ENCODE results near the gene SVIL.

The SVIL gene

GRCh38 chr10:29652192-29652591 is 17.4 kb upstream of the SVIL start:
- H2AFZ ChIP-seq (ENCODE audit: insufficient read depth, low read length, poor library complexity) = no peak overlapping the region
- H2BK5ac ChIP-seq (ENCODE audit: low read depth, low read length, poor library complexity) = no peak overlapping the region
- H4K8ac ChIP-seq (ENCODE audit: low read depth, low read length) = no peak overlapping the region
- H3K4me3 ChIP-seq (ENCODE audit: low read depth, low read length) = no peak overlapping the region
- no peaks in the 10 kb centered on the region for H3K79me2 ChIP-seq (ENCODE audit: control insufficient read depth, insufficient read depth, low read length, poor library complexity)
- no peak overlapping the region for H2BK12ac ChIP-seq (ENCODE audit: low read length)
- no peak overlapping the region for H4K91ac ChIP-seq (ENCODE audit: low read depth, low read length)
- no peak overlapping the region for H4K12ac ChIP-seq (ENCODE audit: low read depth, low read length)
- H3K27me3 ChIP-seq (ENCODE audit: insufficient read depth, low read length) = no peaks in the 10 kb centered on the region
- no peak overlapping the region for H3K23ac ChIP-seq (ENCODE audit: low read length)
- H3K27ac ChIP-seq (ENCODE audit: low read depth, low read length) = no peak overlapping the region
- DNase-seq = no peak
- H3K9ac ChIP-seq (ENCODE audit: low read length) = no peak overlapping the region
- no CpG with 5 or more reads among the region's 2 CpGs for WGBS (ENCODE audit: extremely low coverage, insufficient coverage, insufficient read length)
- H3K4me1 ChIP-seq (ENCODE audit: control insufficient read depth in 1 of 2, insufficient read depth in 2 of 2, low read length in 2 of 2) = no peaks in the 10 kb centered on the region
- H3K14ac ChIP-seq (ENCODE audit: low read length) = no peak overlapping the region
- no peak overlapping the region for H2AK5ac ChIP-seq (ENCODE audit: low read length)
- no peaks in the 10 kb centered on the region for H3K79me1 ChIP-seq (ENCODE audit: low read length)
- H3K4ac ChIP-seq (ENCODE audit: low read depth, low read length) = no peak overlapping the region
- peaks cover 6% of the 10 kb centered on the region for H3K9me3 ChIP-seq (ENCODE audit: insufficient read depth, low read depth, low read length)
- peaks cover 6 to 15% of the 10 kb centered on the region in 2 experiments for H3K36me3 ChIP-seq (ENCODE audit: control insufficient read depth in 1 of 2, insufficient read depth in 2 of 2, low read length in 2 of 2)
- no peak overlapping the region for H3K18ac ChIP-seq (ENCODE audit: low read length)
- no peak overlapping the region for H2BK120ac ChIP-seq (ENCODE audit: insufficient read depth, low read length, poor library complexity)
- H3K4me2 ChIP-seq (ENCODE audit: low read length) = no peak overlapping the region

GRCh38 chr10:29651767-29652166 is 17.0 kb upstream of the SVIL start:
- H3K79me1 ChIP-seq (ENCODE audit: low read length) = no peaks in the 10 kb centered on the region
- H3K4me3 ChIP-seq (ENCODE audit: low read depth, low read length) = no peak overlapping the region
- H3K14ac ChIP-seq (ENCODE audit: low read length) = no peak overlapping the region
- WGBS (ENCODE audit: extremely low coverage, insufficient coverage, insufficient read length) = no CpG with 5 or more reads among the region's 3 CpGs
- no peak overlapping the region for H2AK5ac ChIP-seq (ENCODE audit: low read length)
- H2BK120ac ChIP-seq (ENCODE audit: insufficient read depth, low read length, poor library complexity) = no peak overlapping the region
- no peak overlapping the region for H3K27ac ChIP-seq (ENCODE audit: low read depth, low read length)
- no peak overlapping the region for H4K8ac ChIP-seq (ENCODE audit: low read depth, low read length)
- H3K4ac ChIP-seq (ENCODE audit: low read depth, low read length) = no peak overlapping the region
- no peak overlapping the region for H4K91ac ChIP-seq (ENCODE audit: low read depth, low read length)
- no peaks in the 10 kb centered on the region for H3K79me2 ChIP-seq (ENCODE audit: control insufficient read depth, insufficient read depth, low read length, poor library complexity)
- no peaks in the 10 kb centered on the region for H3K27me3 ChIP-seq (ENCODE audit: insufficient read depth, low read length)
- H3K9me3 ChIP-seq (ENCODE audit: insufficient read depth, low read depth, low read length) = peaks cover 6% of the 10 kb centered on the region
- no peak overlapping the region for H2BK5ac ChIP-seq (ENCODE audit: low read depth, low read length, poor library complexity)
- no peak overlapping the region for H3K18ac ChIP-seq (ENCODE audit: low read length)
- H3K23ac ChIP-seq (ENCODE audit: low read length) = no peak overlapping the region
- H2AFZ ChIP-seq (ENCODE audit: insufficient read depth, low read length, poor library complexity) = no peak overlapping the region
- no peak overlapping the region for H3K4me2 ChIP-seq (ENCODE audit: low read length)
- H3K4me1 ChIP-seq (ENCODE audit: control insufficient read depth in 1 of 2, insufficient read depth in 2 of 2, low read length in 2 of 2) = peaks cover 0 to under 1% of the 10 kb centered on the region in 2 experiments
- H3K9ac ChIP-seq (ENCODE audit: low read length) = no peak overlapping the region
- H2BK12ac ChIP-seq (ENCODE audit: low read length) = no peak overlapping the region
- DNase-seq = no peak
- H4K12ac ChIP-seq (ENCODE audit: low read depth, low read length) = no peak overlapping the region
- peaks cover 6 to 13% of the 10 kb centered on the region in 2 experiments for H3K36me3 ChIP-seq (ENCODE audit: control insufficient read depth in 1 of 2, insufficient read depth in 2 of 2, low read length in 2 of 2)

GRCh38 chr10:29650552-29650944 is 15.8 kb upstream of the SVIL start:
- Histone ChIP-seq H2BK5ac (ENCODE audit: low read depth, low read length, poor library complexity) (no peak overlapping the region), H3K4me3 (ENCODE audit: low read depth, low read length) (no peak overlapping the region), H3K79me2 (ENCODE audit: control insufficient read depth, insufficient read depth, low read length, poor library complexity) (no peaks in the 10 kb centered on the region), H2AK5ac (ENCODE audit: low read length) (no peak overlapping the region), H3K9ac (ENCODE audit: low read length) (no peak overlapping the region), H3K79me1 (ENCODE audit: low read length) (no peaks in the 10 kb centered on the region), H2AFZ (ENCODE audit: insufficient read depth, low read length, poor library complexity) (no peak overlapping the region), H3K23ac (ENCODE audit: low read length) (no peak overlapping the region), H2BK12ac (ENCODE audit: low read length) (no peak overlapping the region), H3K9me3 (ENCODE audit: insufficient read depth, low read depth, low read length) (peaks cover 4% of the 10 kb centered on the region), H3K4me2 (ENCODE audit: low read length) (no peak overlapping the region), H3K18ac (ENCODE audit: low read length) (no peak overlapping the region), H3K27me3 (ENCODE audit: insufficient read depth, low read length) (no peaks in the 10 kb centered on the region), H4K12ac (ENCODE audit: low read depth, low read length) (no peak overlapping the region), H3K4ac (ENCODE audit: low read depth, low read length) (no peak overlapping the region), H4K8ac (ENCODE audit: low read depth, low read length) (no peak overlapping the region), H3K4me1 (ENCODE audit: control insufficient read depth in 1 of 2, insufficient read depth in 2 of 2, low read length in 2 of 2) (peaks cover 0 to 6% of the 10 kb centered on the region in 2 experiments), H4K91ac (ENCODE audit: low read depth, low read length) (no peak overlapping the region), H3K27ac (ENCODE audit: low read depth, low read length) (no peak overlapping the region), H2BK120ac (ENCODE audit: insufficient read depth, low read length, poor library complexity) (no peak overlapping the region), H3K14ac (ENCODE audit: low read length) (no peak overlapping the region), H3K36me3 (ENCODE audit: control insufficient read depth in 1 of 2, insufficient read depth in 2 of 2, low read length in 2 of 2) (peaks cover 6 to 8% of the 10 kb centered on the region in 2 experiments)
- no peak for DNase-seq
- no CpG with 5 or more reads among the region's 1 CpG for WGBS (ENCODE audit: extremely low coverage, insufficient coverage, insufficient read length)

- Histone ChIP-seq H2AFZ (ENCODE audit: insufficient read depth, low read length, poor library complexity) (no peak overlapping the region), H2BK120ac (ENCODE audit: insufficient read depth, low read length, poor library complexity) (no peak overlapping the region), H4K91ac (ENCODE audit: low read depth, low read length) (no peak overlapping the region), H3K9me3 (ENCODE audit: insufficient read depth, low read depth, low read length) (no peaks in the 10 kb centered on the region), H3K36me3 (ENCODE audit: control insufficient read depth in 1 of 2, insufficient read depth in 2 of 2, low read length in 2 of 2) (peaks cover 2 to 4% of the 10 kb centered on the region in 2 experiments), H2BK5ac (ENCODE audit: low read depth, low read length, poor library complexity) (no peak overlapping the region), H3K27ac (ENCODE audit: low read depth, low read length) (no peak overlapping the region), H3K79me1 (ENCODE audit: low read length) (no peaks in the 10 kb centered on the region), H3K27me3 (ENCODE audit: insufficient read depth, low read length) (no peaks in the 10 kb centered on the region), H3K23ac (ENCODE audit: low read length) (no peak overlapping the region), H2AK5ac (ENCODE audit: low read length) (no peak overlapping the region), H3K9ac (ENCODE audit: low read length) (no peak overlapping the region), H3K18ac (ENCODE audit: low read length) (no peak overlapping the region), H3K14ac (ENCODE audit: low read length) (no peak overlapping the region), H2BK12ac (ENCODE audit: low read length) (no peak overlapping the region), H3K4ac (ENCODE audit: low read depth, low read length) (no peak overlapping the region), H3K4me3 (ENCODE audit: low read depth, low read length) (no peak overlapping the region), H3K79me2 (ENCODE audit: control insufficient read depth, insufficient read depth, low read length, poor library complexity) (no peaks in the 10 kb centered on the region), H3K4me1 (ENCODE audit: control insufficient read depth in 1 of 2, insufficient read depth in 2 of 2, low read length in 2 of 2) (peaks cover 0 to 6% of the 10 kb centered on the region in 2 experiments), H4K12ac (ENCODE audit: low read depth, low read length) (no peak overlapping the region), H3K4me2 (ENCODE audit: low read length) (no peak overlapping the region), H4K8ac (ENCODE audit: low read depth, low read length) (no peak overlapping the region)
- no peak for DNase-seq
- no CpG with 5 or more reads among the region's 7 CpGs for WGBS (ENCODE audit: extremely low coverage, insufficient coverage, insufficient read length)
These were observed 15.1 kb upstream of the SVIL start for GRCh38 chr10:29649561-29650551.

All from trophoblast cell (in vitro differentiated cells and primary cell).